H1 (cell line): ENCODE measurements around the gene TIMD4. TPM values are rescaled to one million over a fixed set of nuclear protein-coding genes. Genes with fewer than 3 reads are reported as not detected.
"Not testable (repeated sequence)": the region's sequence is repeated elsewhere in the genome, so short reads cannot be mapped to it uniquely, and the experiment has no call there.

Experiments
- CTCF ChIA-PET: fragments of 300-600 bp; sonication (Branson Sonifier 250); formaldehyde crosslinking; loops from one replicate; lab custom pipeline; 2021; ENCODE audit not compliant: partially characterized antibody; lab: Charles Lee
- POLR2A ChIA-PET: fragments of 300-600 bp; sonication (Branson Sonifier 250); formaldehyde crosslinking; loops from one replicate; lab custom pipeline; 2021; ENCODE audit warnings: inconsistent platforms; ENCODE audit not compliant: partially characterized antibody; lab: Charles Lee
- DNase-seq, 2 experiments: peaks; one replicate each; pipeline versions ENCODE4 v3.0.0 to v3.0.0-alpha.2; 2010 to 2022; ENCODE audit warnings: low spot score in 2 of 2, low read depth in 1 of 2, mixed read lengths in 1 of 2
- FAIRE-seq: peaks from 2 replicates; lab custom pipeline; 2011; peaks lifted over from hg19 to GRCh38; lab: Jason Lieb, UNC
- H2AFZ ChIP-seq: 2 replicates; pipeline ENCODE4 v1.8.1; 2012; ENCODE audit warnings: low read length, inconsistent platforms
- H2AK5ac ChIP-seq: 2 replicates; pipeline ENCODE4 v1.6.1; 2013; ENCODE audit warnings: low read depth, low read length
- H2BK120ac ChIP-seq: replicated peaks from 2 replicates; pipeline ENCODE3; 2013; ENCODE audit warnings: low read depth, low read length, inconsistent platforms
- H2BK12ac ChIP-seq: 2 replicates; pipeline ENCODE4 v1.6.1; 2013; ENCODE audit warnings: low read depth, low read length
- H2BK15ac ChIP-seq: 2 replicates; pipeline ENCODE4 v1.6.1; 2013; ENCODE audit warnings: low read length
- H2BK20ac ChIP-seq: 2 replicates; pipeline ENCODE4 v1.6.1; 2013; ENCODE audit warnings: low read length
- H2BK5ac ChIP-seq: 2 replicates; pipeline ENCODE4 v1.6.1; 2013; ENCODE audit warnings: low read depth, low read length
- H3K14ac ChIP-seq: 2 replicates; pipeline ENCODE4 v1.6.1; 2013; ENCODE audit warnings: inconsistent platforms; ENCODE audit not compliant: insufficient read length
- H3K18ac ChIP-seq: 2 replicates; pipeline ENCODE4 v1.6.1; 2013; ENCODE audit warnings: low read length; ENCODE audit errors: extremely low read depth
- H3K23ac ChIP-seq: 2 replicates; pipeline ENCODE4 v1.6.1; 2013; ENCODE audit warnings: inconsistent platforms; ENCODE audit not compliant: insufficient read length
- H3K23me2 ChIP-seq: 2 replicates; pipeline ENCODE4 v1.6.1; 2013; ENCODE audit warnings: low read depth, low read length
- H3K27ac ChIP-seq: 2 replicates; pipeline ENCODE4 v1.6.1; 2011; ENCODE audit warnings: low read depth, low read length, inconsistent platforms
- H3K27me3 ChIP-seq, 4 experiments: replicated peaks in 1 of 4; 1 replicate in 1 of 4; 2 replicates in 3 of 4; pipeline versions ENCODE4 v1.6.1 to v1.8.1; 2011 to 2013; ENCODE audit warnings: low read length in 3 of 4, mild to moderate bottlenecking in 3 of 4, inconsistent platforms in 2 of 4, mixed read lengths in 2 of 4, moderate library complexity in 1 of 4; ENCODE audit not compliant: control insufficient read depth in 3 of 4, insufficient read depth in 3 of 4; ENCODE audit errors: extremely low read depth in 1 of 4
- H3K36me3 ChIP-seq, 4 experiments: 2 replicates each; pipeline versions ENCODE4 v1.6.1 to v1.8.1; 2011 to 2013; ENCODE audit warnings: mild to moderate bottlenecking in 4 of 4, low read length in 3 of 4, moderate library complexity in 2 of 4, control low read depth in 1 of 4, inconsistent platforms in 1 of 4; ENCODE audit not compliant: insufficient read depth in 4 of 4, control insufficient read depth in 2 of 4
- H3K4ac ChIP-seq: replicated peaks from 2 replicates; pipeline ENCODE3; 2013; ENCODE audit warnings: low read length, low read depth, mixed read lengths, inconsistent platforms; ENCODE audit not compliant: insufficient read length
- H3K4me1 ChIP-seq, 4 experiments: replicated peaks in 1 of 4; 1 replicate in 1 of 4; 2 replicates in 3 of 4; pipeline versions ENCODE4 v1.6.1 to v1.8.1; 2011 to 2013; ENCODE audit warnings: low read length in 3 of 4, inconsistent platforms in 2 of 4, mixed read lengths in 1 of 4; ENCODE audit not compliant: insufficient read depth in 4 of 4, control insufficient read depth in 3 of 4
- H3K4me2 ChIP-seq, 2 experiments: 2 replicates each; pipeline versions ENCODE4 v1.6.1 to v1.8.1; 2011 to 2013; ENCODE audit warnings: low read depth in 2 of 2, low read length in 2 of 2, control low read depth in 1 of 2, inconsistent platforms in 1 of 2, mild to moderate bottlenecking in 1 of 2; ENCODE audit not compliant: insufficient read depth in 1 of 2
- H3K4me3 ChIP-seq, 4 experiments: fragments of 200-600, 300-600 bp in 1 of 4; sonication (generic), shearing (Covaris generic), sonication (Bioruptor Twin) in 1 of 4; 2 replicates each; pipeline versions ENCODE4 v1.5.1 to v1.8.1; 2011 to 2016; ENCODE audit warnings: low read length in 4 of 4, low read depth in 3 of 4, control low read depth in 2 of 4, inconsistent platforms in 2 of 4, mild to moderate bottlenecking in 2 of 4, mixed read lengths in 1 of 4, moderate library complexity in 1 of 4; ENCODE audit not compliant: insufficient read depth in 2 of 4; ENCODE audit errors: extremely low read depth in 1 of 4
- H3K56ac ChIP-seq: replicated peaks from 2 replicates; pipeline ENCODE3; 2013; ENCODE audit warnings: low read depth, mild to moderate bottlenecking, mixed read lengths, low read length, inconsistent platforms; ENCODE audit not compliant: insufficient read length
- H3K79me1 ChIP-seq: 2 replicates; pipeline ENCODE4 v1.6.1; 2013; ENCODE audit warnings: low read depth, low read length, control low read depth
- H3K79me2 ChIP-seq, 2 experiments: 2 replicates each; pipeline versions ENCODE4 v1.6.1 to v1.8.1; 2012 to 2013; ENCODE audit warnings: low read length in 2 of 2, mild to moderate bottlenecking in 2 of 2, inconsistent platforms in 1 of 2; ENCODE audit not compliant: insufficient read depth in 2 of 2, control insufficient read depth in 1 of 2
- H3K9ac ChIP-seq, 4 experiments: replicated peaks in 1 of 4; 1 replicate in 1 of 4; 2 replicates in 3 of 4; pipeline versions ENCODE4 v1.6.1 to v1.8.1; 2011 to 2013; ENCODE audit warnings: low read depth in 3 of 4, low read length in 3 of 4, control low read depth in 2 of 4, mild to moderate bottlenecking in 2 of 4, moderate library complexity in 2 of 4, inconsistent platforms in 1 of 4; ENCODE audit errors: extremely low read depth in 1 of 4
- H3K9me3 ChIP-seq, 2 experiments: 2 replicates each; pipeline versions ENCODE4 v1.6.1 to v1.8.1; 2012 to 2013; ENCODE audit warnings: mild to moderate bottlenecking in 2 of 2, moderate library complexity in 2 of 2, control low read depth in 1 of 2, inconsistent platforms in 1 of 2, low read depth in 1 of 2, low read length in 1 of 2, mixed read lengths in 1 of 2; ENCODE audit not compliant: insufficient read depth in 2 of 2
- H4K20me1 ChIP-seq, 2 experiments: replicated peaks in 1 of 2; 2 replicates each; pipeline versions ENCODE3 to v1.8.1; 2011 to 2013; ENCODE audit warnings: inconsistent platforms in 2 of 2, low read length in 2 of 2, mild to moderate bottlenecking in 1 of 2; ENCODE audit not compliant: insufficient read depth in 2 of 2, control insufficient read depth in 1 of 2
- H4K5ac ChIP-seq: 2 replicates; pipeline ENCODE4 v1.6.1; 2013; ENCODE audit warnings: low read length, low read depth, mixed read lengths, inconsistent platforms; ENCODE audit not compliant: insufficient read length
- H4K8ac ChIP-seq: 2 replicates; pipeline ENCODE4 v1.8.0; 2013; ENCODE audit warnings: mild to moderate bottlenecking, moderate library complexity, low read length, inconsistent platforms; ENCODE audit not compliant: insufficient read depth; ENCODE audit errors: extremely low read depth
- H4K91ac ChIP-seq: replicated peaks from 2 replicates; pipeline ENCODE3; 2013; ENCODE audit warnings: low read length, mixed read lengths, inconsistent platforms; ENCODE audit not compliant: insufficient read length
- WGBS, 2 experiments: shearing (Covaris generic) in 1 of 2; methylation state at CpG; one replicate each; pipeline versions ENCODE4 v1.1.6 to v1.1.7; 2013 to 2015; ENCODE audit warnings: low lambda C conversion rate in 2 of 2, mixed read lengths in 2 of 2, inconsistent platforms in 1 of 2, low coverage in 1 of 2, missing lambda C conversion rate in 1 of 2; ENCODE audit not compliant: insufficient replicate concordance in 2 of 2, insufficient coverage in 1 of 2, insufficient read length in 1 of 2; ENCODE audit errors: extremely low coverage in 1 of 2, missing lambda C conversion rate in 1 of 2; 5-methylcytosine and 5-hydroxymethylcytosine counted together
- polyA plus RNA-seq, 7 experiments: library from polyadenylated mRNA; depleted of rRNA in 3 of 7; stranded (reverse) in 5 of 7; unstranded in 2 of 7; fragments of >200 nt in 5 of 7; fragments of 200-250 nt in 2 of 7; gene quantifications; 1 replicate in 5 of 7; 2 replicates in 1 of 7; 4 replicates in 1 of 7; pipeline versions ENCODE4 v1.2.1 to v1.2.3, GENCODE V29; 2011 to 2013; ENCODE audit warnings: missing spikeins in 2 of 7, mixed read lengths in 2 of 7
- total RNA-seq: library from RNA; stranded (reverse); fragmentation: NEBNext Ultra II Directional; extraction: Animal tissue kit (Norgen Biotek cat#: 25700); gene quantifications from 2 replicates; pipeline ENCODE4 v1.2.1, GENCODE V29; 2021

TIMD4 gene
- total and polyA plus RNA-seq, 2 of the 8 experiments (the other 6 are each of a cell fraction or from before 2014, with no cell fraction given) = not detected

- H2AFZ ChIP-seq, POLR2A ChIA-PET, H4K8ac ChIP-seq, H3K27ac ChIP-seq, H3K79me2 ChIP-seq, H3K18ac ChIP-seq, H3K56ac ChIP-seq, H3K4me3 ChIP-seq, H3K4me2 ChIP-seq, H2BK20ac ChIP-seq, H3K4ac ChIP-seq, H2BK12ac ChIP-seq, H2BK15ac ChIP-seq, H4K91ac ChIP-seq, H3K14ac ChIP-seq, H3K36me3 ChIP-seq, H3K23ac ChIP-seq, H3K79me1 ChIP-seq, H3K9ac ChIP-seq, H2AK5ac ChIP-seq, H3K23me2 ChIP-seq, H2BK5ac ChIP-seq, CTCF ChIA-PET, H4K5ac ChIP-seq, H2BK120ac ChIP-seq, H3K4me1 ChIP-seq, DNase-seq, H3K27me3 ChIP-seq, FAIRE-seq, H4K20me1 ChIP-seq: not testable (repeated sequence)
- peaks cover 7 to 13% of the 10 kb centered on the region in 2 experiments; a peak in 3 of 4 replicates for H3K9me3 ChIP-seq
- WGBS, 2 experiments = 97% methylated on average over 6 of the region's 28 CpGs; no CpG with 5 or more reads in 1 of the 2 experiments
Observed at GRCh38 chr5:156940462-156940861, 22.6 kb downstream of the TIMD4 start.
